HG03196 (cell line): ENCODE data around the gene LLGL1.
A peak's percentile ranks its signal among the peaks of the same experiment; 100 is the strongest.

ENCODE experiments used
- ATAC-seq: cut with Tn5 transposase; IDR thresholded peaks from one replicate; pipeline ENCODE4 v1.9.1; 2021; ENCODE audit not compliant: unreplicated experiment

The LLGL1 gene

DNA sequence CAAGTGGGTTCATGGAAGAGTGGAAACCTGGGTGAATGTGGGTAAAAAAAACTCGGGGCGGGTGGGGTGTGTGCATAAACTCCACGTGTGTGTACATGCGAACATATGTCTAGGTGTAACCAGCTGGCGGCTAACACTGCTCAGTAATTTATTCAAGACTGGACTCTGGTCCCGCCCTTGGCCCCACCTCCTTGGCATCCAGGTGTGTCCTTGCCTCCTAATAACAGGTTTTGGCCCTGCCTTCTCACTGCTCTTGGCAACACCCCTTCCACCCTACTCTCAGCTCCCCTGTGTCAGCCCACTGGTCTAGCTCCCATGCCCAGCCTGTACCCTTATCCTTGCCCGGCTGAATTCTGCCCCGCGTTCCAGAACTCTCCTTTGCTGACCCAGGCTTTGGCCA is 24.8 kb downstream of the LLGL1 start:
- ATAC-seq = no peak

DNA sequence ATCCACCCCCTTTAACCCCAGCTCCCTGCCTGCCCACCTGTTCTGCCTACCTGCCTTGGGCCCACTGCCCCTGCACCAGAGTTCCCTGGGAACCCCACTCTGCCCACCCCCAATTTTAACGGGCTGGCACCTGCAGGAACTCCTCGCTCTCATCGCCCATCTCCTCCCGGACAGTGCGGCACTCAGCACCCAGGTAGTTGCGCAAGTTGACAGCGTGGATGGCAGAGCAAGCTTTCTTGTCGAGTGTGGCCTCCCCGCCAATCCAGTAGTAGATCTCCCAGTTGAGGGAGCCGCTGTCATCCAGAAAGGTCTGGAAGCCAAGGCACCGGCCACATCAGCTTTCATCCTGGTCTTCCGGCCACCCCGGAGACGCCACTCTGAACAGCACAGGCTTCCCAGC is 25.3 kb downstream of the LLGL1 start:
- no peak for ATAC-seq

DNA sequence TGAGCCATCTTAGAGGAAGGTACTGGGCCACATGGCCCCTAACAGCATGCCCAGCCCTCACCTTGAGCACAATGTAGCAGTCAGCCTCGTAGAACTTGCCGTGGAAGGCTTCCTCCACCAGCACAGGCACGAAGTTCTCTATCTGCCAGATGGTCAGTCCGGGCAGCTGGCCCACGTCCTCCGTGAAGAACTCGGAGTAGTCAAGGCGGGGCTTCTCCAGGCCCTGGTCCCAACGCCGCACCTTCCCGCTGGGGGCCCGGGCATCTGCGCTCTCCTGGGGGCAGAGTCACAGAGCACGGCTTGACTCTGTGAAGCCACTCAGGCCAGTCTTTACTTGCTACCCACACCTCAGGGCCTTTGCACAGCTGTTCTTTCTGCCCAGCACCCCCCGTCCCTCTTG is 25.8 kb downstream of the LLGL1 start:
- no peak for ATAC-seq

DNA sequence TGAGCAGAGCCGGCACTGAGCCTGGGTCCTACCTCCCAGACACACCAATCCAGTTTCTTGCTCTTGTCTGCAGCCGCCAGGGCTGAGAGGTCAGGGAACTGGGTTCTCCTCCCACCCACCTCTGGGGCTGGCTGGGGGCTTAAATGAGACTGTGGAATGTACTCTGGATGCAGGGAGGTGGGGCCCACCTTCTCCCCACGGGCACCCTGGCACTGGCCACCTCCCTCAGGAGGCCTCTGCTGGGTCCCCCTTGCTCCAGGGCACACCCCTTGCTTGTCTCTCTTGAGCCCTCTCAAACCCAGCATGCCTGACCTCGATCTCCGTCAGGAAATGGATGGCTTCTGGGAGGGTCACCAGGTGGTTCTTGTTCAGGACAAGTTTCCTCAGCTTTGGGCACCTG is 26.7 kb downstream of the LLGL1 start:
- no peak for ATAC-seq

DNA sequence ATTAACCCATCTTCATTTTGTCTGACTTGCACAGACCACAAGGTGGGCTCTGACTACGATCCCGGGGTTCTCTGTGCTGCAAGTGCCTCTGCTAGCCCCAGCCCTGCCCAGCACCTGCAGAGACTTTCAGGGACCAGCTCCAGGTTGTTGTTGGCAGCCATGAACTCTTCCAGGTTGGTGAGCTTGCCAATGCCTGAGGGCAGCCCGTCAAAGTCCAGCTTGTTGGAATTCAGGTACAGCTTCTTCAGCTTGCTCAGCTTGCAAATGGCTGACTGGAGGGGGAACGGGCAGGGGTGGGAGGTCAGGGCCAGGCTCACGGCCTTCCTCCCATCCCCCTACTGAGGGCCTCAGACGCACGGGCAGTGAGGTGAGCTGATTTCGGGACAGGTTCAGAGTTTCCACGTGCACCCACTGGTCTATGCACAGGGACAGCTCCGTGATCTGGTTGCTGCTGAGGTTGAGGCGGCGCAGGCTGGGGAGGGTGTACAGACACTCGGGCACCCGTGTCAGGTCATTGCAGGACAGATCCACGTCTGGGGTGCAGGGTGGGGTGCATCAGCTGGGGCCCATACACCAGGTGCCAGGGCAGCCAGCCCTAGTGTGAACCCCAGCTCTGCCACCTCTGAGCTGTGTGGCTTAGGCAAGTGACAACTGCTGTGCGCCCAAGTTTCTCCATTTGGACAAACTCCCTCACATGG is 27.9 kb downstream of the LLGL1 start:
- ATAC-seq = no peak

DNA sequence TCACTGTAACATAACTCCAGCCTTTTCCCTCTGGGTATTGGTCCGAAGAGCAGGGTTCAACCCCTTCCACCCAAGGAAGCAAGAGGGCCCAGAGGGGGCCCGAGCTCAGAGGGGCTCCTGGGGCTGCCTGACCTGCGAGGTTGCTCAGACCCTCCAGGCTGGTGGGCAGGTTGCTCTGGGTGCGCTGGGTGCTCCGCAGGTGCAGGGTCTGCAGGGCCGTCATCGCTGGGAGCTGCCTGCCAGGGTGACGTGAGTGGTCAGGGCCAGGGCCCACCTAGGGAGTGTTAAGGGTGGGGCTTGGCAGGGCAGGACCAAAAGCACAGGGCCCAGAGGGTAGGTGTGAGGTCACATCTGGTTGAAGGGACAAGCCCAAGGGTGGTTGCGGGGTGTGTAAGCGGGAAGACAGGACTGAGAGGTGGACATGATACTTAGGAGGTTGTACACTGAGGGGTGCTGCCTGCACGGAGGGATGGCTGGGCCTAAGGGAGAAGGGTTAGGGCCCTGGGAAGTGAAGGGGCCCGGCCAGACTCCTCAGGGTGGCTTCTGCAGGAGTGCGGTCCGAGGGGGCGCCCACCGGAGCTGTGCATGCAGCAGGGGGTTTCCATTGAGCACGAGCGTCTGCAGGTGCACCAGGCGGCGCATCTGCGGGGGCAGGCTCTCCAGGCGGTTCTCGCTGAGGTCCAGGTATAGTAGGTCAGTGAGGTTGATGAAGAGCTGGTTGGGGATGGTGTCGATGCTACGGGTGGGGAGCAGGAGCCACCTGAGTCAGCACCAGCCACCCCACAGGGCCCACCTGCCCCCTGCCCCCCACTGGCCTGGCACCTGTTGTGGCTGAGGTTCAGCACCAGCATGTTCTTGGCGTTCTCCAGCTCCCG is 28.7 kb downstream of the LLGL1 start:
- ATAC-seq = no peak

DNA sequence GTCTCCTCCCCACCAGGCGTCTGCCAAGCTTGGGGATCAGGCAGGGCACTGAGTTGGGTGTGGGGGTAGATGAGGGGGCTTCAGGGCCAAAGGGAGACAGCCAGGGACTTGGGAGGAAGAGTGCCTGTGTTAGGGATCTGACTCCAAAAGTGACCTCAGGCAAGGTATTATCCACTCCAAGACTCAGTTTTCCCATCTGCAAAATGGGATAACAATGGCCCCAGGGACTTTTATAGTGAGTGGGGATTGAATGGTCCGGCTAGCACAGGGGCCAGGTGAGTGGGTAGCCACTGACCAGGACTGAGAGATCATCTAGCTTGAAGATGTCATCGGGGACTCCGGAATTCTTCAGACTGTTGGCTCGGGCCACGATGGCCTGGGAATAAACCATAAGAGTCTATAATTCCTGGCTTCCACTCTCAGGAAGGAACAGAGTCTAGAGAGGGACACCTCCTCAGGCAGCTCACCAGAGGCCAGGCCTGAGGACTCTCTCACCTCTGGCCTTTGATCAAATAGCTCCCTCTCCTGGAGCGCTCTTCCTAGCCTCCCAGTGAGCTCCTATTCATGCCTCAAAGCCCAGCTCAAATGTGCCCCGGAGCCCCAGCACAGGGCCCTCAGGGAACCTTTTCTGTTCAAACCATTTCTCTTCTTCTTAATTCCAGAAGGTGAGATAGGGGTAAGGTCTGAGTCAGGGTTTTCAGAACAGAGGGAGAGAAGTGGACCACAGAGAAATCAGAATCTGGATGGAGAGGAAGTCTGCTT is 29.6 kb downstream of the LLGL1 start:
- no peak for ATAC-seq

DNA sequence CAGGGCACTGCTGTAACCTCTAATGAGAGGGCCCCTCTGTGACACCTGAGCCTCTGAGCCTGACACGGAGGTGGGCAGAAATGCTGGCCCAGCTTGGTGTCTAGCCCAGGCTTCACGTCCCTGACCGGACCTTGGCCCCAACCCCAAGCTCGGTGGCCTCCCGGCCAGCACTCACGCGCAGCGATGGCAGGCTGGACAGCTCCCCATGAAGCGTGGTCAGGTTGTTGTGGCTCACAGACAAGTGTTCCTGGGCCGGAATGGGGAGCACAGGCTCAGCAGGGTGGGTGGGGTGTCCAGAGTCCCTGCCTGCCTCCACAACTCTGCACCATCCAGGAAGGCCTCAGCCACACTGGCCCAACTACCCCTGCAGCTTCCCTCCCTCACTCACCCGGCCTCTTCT is 30.9 kb downstream of the LLGL1 start:
- no peak for ATAC-seq

DNA sequence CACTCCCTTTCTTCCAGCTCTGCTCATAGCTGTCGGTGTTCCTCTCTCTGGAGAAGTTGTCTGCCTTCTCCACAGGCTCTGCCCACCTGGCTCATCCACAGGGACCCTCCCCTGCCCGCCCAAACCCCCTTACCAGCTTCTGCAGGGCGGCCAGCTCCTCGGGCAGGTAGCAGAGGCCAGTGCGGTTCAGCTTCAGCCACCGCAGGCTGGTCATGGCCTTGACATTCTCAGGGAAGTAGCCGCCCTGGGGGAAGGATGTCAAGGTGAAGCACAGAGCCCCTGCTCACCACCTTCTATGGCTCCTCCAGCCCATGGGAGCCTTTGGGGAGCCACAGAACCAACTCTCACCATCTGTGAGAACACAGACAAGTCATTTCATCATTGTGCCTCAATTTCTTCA is 31.3 kb downstream of the LLGL1 start:
- no peak for ATAC-seq

DNA sequence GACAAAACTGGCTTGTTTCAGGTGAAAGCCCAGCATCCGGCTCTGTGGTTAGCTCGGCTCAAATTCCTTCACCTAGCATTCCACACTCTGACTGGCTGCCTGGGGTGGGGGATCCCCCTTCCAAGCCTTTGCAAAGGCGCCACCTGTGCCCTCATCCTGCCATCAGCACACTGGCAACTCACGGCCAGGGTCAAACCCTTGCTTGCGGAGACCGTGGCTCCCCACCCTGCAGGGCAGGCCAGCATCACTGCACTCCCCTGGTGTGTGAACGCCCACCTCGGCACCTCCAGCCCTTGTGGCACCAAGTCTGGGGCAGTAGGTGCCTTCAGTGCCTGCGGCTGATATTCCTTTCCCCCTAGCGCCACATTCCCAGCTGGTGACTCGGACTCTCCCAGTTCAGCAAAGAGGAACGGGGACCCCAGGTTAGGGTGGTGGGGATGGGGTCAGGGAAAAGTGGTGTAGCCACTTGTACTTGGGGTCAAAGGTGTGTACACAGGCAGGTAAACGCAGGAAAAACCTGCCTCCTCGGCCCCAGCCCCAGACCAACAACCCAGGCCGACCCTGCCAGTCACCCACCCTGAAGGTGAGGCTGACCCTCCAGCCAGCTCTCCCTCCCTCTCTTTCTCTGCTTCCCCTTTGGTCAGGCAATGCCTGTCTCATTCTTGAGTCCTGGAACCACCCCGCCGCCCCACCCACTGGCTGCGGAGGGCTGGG is 32.0 kb downstream of the LLGL1 start:
- no peak for ATAC-seq

DNA sequence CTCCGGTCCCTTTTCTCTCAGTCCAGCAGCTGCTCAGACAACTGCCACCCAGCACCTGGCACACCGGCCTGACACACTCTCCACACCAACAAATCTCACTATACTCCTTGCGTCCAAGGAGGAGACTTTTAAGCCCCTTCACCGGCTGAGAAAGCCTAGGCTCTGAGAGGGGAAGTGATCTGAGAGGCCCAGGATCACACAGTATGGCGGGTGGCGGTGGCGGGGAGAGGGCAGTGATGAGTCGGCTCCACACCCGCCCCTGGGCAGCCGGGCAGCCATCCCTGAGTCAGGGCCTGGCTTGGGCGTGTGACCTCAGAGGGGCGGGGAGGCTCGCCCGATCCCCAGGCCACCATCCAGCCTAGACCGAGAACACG is 32.5 kb downstream of the LLGL1 start:
- peak; percentile 20 for ATAC-seq

DNA sequence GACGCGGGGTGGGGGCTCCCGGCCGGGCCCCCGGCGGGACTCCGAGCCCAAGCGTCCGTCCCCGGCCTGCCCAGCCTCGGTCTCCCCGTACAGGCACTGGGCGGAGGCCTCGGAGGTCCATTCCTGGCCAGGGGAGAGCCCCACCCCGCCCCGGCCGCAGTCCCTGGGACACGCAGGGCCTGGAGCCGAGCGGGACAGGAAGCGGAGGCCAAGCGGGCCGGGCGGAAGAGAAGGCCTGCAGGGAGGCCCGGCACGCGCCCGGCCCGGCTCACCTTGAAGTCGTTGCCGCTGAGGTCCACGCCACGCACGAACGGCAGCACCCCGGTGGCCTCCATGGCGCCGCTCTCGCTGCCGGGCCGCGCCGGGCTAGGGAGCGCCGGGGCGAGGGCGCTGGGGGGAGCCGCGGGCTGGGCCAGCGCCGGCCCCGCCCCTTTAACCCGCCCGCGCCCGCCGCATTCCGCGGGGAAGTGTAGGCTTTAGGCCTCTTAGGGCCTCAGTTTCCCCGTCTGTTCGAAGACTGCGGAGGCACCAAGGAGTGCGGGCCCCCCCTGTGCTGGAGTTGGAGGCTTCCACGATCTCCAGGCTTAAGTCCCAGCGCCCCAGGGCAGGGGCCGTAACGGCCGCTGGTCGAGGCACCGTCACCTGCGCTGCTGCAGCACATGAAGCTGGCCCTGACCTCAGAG is 33.1 kb downstream of the LLGL1 start, which contains the start of gene FLII:
TSS of gene FLII (minus strand) at position 383 of the 683 bp plus-strand sequence. CDS start at position 335, 48 bp downstream.
- peak; percentile 25 for ATAC-seq

DNA sequence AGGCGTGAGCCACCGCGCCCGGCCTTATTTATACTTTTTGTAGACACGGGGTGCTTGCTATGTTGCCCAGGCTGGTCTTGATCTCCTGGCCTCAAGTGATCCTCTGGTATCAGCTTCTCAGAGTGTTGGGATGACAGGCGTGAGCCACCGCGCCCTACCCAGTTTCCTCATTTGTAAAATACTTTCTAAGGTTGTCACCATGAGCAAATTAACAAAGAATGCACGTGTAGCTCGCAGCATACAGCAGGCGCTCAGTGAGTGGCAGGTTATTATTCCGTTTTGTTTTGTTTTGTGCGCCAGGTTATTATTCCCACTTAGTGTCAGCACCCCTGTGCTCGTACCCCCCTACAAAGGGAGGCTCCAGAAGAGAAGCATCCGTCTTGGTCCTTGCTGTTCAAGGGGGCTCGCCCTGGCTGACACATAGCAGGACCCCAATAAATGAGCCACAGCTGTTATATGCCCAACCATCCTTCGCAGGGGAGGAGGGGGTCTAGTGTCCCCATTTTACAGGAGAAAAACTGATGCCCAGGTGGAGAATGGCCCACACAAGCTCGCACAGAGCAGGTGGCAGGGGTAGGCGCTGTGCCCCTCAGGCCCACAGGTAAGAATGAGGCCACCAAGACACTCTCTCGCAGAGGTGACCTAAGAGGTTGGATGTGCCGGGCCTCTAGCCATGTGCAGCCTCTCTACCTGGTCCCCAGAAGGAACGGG is 34.3 kb downstream of the LLGL1 start:
- no peak for ATAC-seq

DNA sequence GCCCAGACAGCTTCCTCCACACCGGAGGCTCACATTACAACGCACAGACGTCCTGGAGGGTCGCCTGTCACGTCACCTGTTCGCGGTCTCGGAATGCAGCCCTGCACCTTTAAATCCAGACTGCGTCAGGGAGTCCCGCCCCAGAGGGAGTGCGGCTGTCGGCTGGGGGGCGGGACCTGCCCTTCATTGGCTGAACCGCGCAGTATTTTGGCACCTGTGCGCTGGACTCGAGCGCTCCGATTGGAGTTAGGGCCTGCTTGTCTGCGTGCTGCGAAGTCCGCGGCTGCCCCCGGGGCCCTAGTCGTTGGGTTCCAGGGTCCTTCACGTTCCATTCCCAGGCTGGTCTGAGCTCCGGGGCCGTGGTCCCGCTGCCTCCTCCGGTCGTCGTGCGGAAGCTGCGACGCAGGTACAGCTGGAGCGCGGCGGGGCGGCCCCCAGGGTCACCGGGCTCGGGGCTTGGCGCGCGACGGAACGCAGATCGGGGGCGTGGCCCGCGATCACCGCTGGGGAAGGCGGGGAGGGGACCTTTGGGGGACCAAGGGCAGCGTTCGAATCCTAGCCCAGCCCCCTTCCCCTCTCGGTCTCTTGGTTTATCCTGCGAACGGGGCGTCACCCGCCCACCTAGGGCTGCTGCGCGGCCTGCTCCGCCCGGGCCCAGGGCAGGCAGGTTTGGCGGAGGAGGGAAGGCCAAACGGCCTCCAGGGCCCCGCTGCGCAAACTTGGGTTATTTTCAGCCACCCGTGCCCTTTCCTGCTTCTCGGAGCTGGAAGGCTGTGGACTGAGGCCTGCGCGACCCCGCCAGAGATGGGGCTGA is 35.1 kb downstream of the LLGL1 start, which contains the start of gene MIEF2:
TSS of gene MIEF2 (plus strand) at position 331 of the 814 bp plus-strand sequence. CDS start 2,059 bp downstream, outside the sequence.
- peak; percentile 75 for ATAC-seq

DNA sequence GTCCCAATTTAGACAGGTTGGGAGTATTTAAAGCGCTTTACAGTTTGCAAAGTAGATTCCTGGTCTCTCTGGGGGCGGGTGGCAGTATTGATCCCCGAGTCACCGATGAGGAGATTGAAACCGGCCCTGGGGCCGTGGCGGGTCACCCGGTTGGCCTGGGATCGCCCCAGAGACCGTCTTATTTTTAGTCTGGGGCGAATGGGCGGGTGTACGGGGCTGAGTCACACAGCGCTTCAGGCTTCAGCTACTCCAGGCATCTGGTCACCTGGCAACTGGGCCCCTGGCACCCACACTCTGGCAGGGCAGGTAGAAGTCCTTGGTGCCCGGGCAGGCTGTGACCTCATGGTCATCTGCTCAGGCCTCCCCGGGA is 35.7 kb downstream of the LLGL1 start:
- ATAC-seq = no peak

DNA sequence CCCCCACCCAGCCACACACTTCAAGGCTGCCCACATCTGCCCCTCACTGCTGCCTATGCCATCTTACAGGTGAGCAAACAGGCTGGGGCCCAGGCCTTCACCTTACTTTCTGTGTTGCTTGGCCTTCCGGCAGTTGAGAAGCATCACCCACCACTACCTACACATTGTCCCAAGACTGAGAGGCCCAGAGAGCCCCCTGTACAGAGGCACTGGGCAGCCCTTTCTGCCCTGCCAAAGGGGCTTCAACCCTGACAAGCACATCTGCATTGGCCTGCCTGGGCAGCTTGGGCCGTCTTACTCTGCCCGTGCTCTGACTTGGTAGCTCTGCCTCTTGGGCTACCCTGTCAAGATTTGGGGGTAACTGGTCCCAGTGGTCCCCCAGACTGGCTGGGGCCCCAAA is 36.2 kb downstream of the LLGL1 start:
- no peak for ATAC-seq

DNA sequence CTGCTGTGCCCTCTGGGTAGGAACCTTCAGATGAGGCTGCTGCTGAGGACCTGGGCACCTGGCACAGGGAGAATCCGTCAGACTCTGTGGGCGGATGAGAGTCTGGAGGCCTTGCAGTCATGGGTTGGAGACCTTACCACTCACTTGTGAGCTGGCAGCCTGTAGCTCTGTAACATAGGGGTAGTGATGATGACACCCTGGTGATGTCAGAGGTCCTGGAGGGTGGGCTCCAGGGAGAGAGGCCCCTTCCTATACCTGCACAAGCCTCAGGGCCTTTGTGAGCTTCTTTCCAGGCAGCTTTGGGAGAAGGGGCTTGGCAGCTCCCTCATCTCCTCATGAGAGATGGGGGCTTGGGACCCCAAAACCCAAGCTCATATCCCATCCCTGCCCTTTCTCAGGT is 36.7 kb downstream of the LLGL1 start:
- no peak for ATAC-seq

DNA sequence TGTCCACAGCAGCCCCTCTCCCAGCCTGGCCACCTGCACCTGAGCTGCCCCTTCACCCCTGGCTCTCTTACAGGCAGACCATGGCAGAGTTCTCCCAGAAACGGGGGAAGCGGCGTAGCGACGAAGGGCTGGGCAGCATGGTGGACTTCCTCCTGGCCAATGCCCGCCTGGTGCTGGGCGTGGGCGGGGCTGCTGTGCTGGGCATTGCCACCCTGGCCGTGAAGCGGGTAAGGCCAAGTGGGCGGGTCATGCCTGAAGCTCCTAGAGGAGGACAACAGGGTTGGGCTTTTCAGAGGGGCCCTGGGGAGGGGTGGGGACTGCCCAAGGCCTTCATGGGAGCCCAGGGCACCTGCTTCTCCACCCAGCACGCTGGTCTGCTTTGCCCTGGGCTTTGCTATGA is 37.2 kb downstream of the LLGL1 start:
- ATAC-seq = no peak
